ENCODE results near the gene VCL. TPM values are rescaled to one million over a fixed set of nuclear protein-coding genes. Genes with fewer than 3 reads are reported as not detected.
A peak's percentile ranks its signal among the peaks of the same experiment; 100 is the strongest.
"Not testable (repeated sequence)": the region's sequence is repeated elsewhere in the genome, so short reads cannot be mapped to it uniquely, and the experiment has no call there.

VCL gene
- total RNA-seq, 1 donor from 2014 or later, result 107 TPM

- DNase-seq, result no peak
Measured at GRCh38 chr10:74111799-74112198, 113.9 kb downstream of the VCL start.

- no peak for DNase-seq
Measured at GRCh38 chr10:74113546-74113945, 115.6 kb downstream of the VCL start.

- DNase-seq, result no peak
Measured at GRCh38 chr10:74114041-74114448, 116.1 kb downstream of the VCL start.

- no peak for DNase-seq
Measured at GRCh38 chr10:74117738-74118137, 119.8 kb downstream of the VCL start.

GRCh38 chr10:74118804-74119203, 120.9 kb downstream of the VCL start:
- DNase-seq, result no peak

- no peak for DNase-seq
Measured at GRCh38 chr10:74120911-74121310, 123.0 kb downstream of the VCL start.

- DNase-seq, result no peak
Measured at GRCh38 chr10:74121368-74121767, 123.5 kb downstream of the VCL start.

GRCh38 chr10:74122060-74122459, 124.1 kb downstream of the VCL start:
- no peak for DNase-seq

GRCh38 chr10:74123081-74123480, 125.2 kb downstream of the VCL start:
- DNase-seq, result no peak

- peak; percentile 40 for DNase-seq
Measured at GRCh38 chr10:74133923-74134820, 136.3 kb downstream of the VCL start.

- DNase-seq, result no peak
Measured at GRCh38 chr10:74135452-74135851, 137.5 kb downstream of the VCL start.

- DNase-seq, result no peak
Measured at GRCh38 chr10:74137992-74138391, 140.1 kb downstream of the VCL start.

GRCh38 chr10:74138596-74138995, 140.7 kb downstream of the VCL start:
- not testable (repeated sequence) for DNase-seq

GRCh38 chr10:74139981-74140380, 142.1 kb downstream of the VCL start:
- no peak for DNase-seq

GRCh38 chr10:74140553-74140952, 142.6 kb downstream of the VCL start:
- DNase-seq, result no peak

- peak; percentile 82 for DNase-seq
Measured at GRCh38 chr10:74145133-74145532, 147.2 kb downstream of the VCL start.

- not testable (repeated sequence) for DNase-seq
Measured at GRCh38 chr10:74146980-74147379, 149.1 kb downstream of the VCL start.

- DNase-seq, result no peak
Measured at GRCh38 chr10:74150204-74150989, 152.5 kb downstream of the VCL start, which contains the start of gene AP3M1. Gene AP3M1 (minus strand): TSS chr10:74150828. CDS start chr10:74138379, 12,449 bp downstream.

GRCh38 chr10:74150990-74151878, 153.3 kb downstream of the VCL start, which contains the start of gene ADK:
Gene ADK (plus strand): TSS chr10:74151221. CDS start chr10:74151279, 58 bp downstream.
- DNase-seq, result peak; percentile 99

- DNase-seq, result no peak
Measured at GRCh38 chr10:74151879-74152722, 154.2 kb downstream of the VCL start.

- no peak for DNase-seq
Measured at GRCh38 chr10:74153123-74153522, 155.2 kb downstream of the VCL start.
